Esophagus (tissue), 2 donors: ENCODE data around the gene TMEM191C. TPM values are rescaled to one million over a fixed set of nuclear protein-coding genes. Genes with fewer than 3 reads are reported as not detected.
"Not testable (repeated sequence)": the region's sequence is repeated elsewhere in the genome, so short reads cannot be mapped to it uniquely, and the experiment has no call there.

Source experiments
- H3K27ac ChIP-seq, 2 donors: one replicate each; pipeline ENCODE4 v1.5.1; 2013; ENCODE audit warnings: low read depth in 2 of 2, mild to moderate bottlenecking in 2 of 2, inconsistent platforms in 1 of 2, low read length in 1 of 2, moderate library complexity in 1 of 2
- H3K27me3 ChIP-seq, 2 donors: one replicate each; pipeline ENCODE4 v1.6.1; 2013; ENCODE audit warnings: low read length in 2 of 2, control low read depth in 1 of 2, mild to moderate bottlenecking in 1 of 2; ENCODE audit not compliant: insufficient read depth in 2 of 2, control insufficient read depth in 1 of 2
- H3K36me3 ChIP-seq, 2 donors: one replicate each; pipeline ENCODE4 v1.6.1; 2013; ENCODE audit warnings: low read length in 1 of 2; ENCODE audit not compliant: control insufficient read depth in 2 of 2, insufficient read depth in 2 of 2
- H3K4me1 ChIP-seq, 2 donors: one replicate each; pipeline ENCODE4 v1.6.1; 2013; ENCODE audit warnings: low read length in 1 of 2; ENCODE audit not compliant: control insufficient read depth in 2 of 2, insufficient read depth in 2 of 2
- H3K4me3 ChIP-seq, 2 donors: one replicate each; pipeline ENCODE4 v1.5.1; 2013; ENCODE audit warnings: low read length in 2 of 2, mild to moderate bottlenecking in 2 of 2, low read depth in 1 of 2, moderate library complexity in 1 of 2
- H3K9me3 ChIP-seq, 2 donors: one replicate each; pipeline ENCODE4 v1.6.1; 2013; ENCODE audit warnings: mild to moderate bottlenecking in 2 of 2, low read depth in 1 of 2, low read length in 1 of 2, moderate library complexity in 1 of 2; ENCODE audit not compliant: control insufficient read depth in 2 of 2, insufficient read depth in 1 of 2
- WGBS, 2 donors: extraction: QIAGEN DNeasy Blood & Tissue Kit; methylation state at CpG; one replicate each; pipeline ENCODE4 v1.1.7; 2013; 5-methylcytosine and 5-hydroxymethylcytosine counted together
- polyA plus RNA-seq, 2 donors: library from polyadenylated mRNA; stranded (reverse); fragments of 200-250 nt; gene quantifications; one replicate each; pipeline ENCODE4 v1.2.3, GENCODE V29; 2013
- donor health status: healthy with polysubstance abuse.
- donor health status: Bipolar disorder and iron deficiency.

The TMEM191C gene
- polyA plus RNA-seq, 2 donors = 3.2 to 3.9 TPM

GRCh38 chr22:21472984-21473383 is 5.8 kb downstream of the TMEM191C start:
- no CpG with 5 or more reads among the region's 11 CpGs for WGBS, 2 donors
- H3K9me3 ChIP-seq, H3K4me1 ChIP-seq, H3K36me3 ChIP-seq, H3K27me3 ChIP-seq, H3K4me3 ChIP-seq, H3K27ac ChIP-seq: not testable (repeated sequence)

GRCh38 chr22:21473664-21474063 is 6.5 kb downstream of the TMEM191C start:
- H3K4me1 ChIP-seq, H3K27me3 ChIP-seq, H3K36me3 ChIP-seq, H3K9me3 ChIP-seq, H3K4me3 ChIP-seq, H3K27ac ChIP-seq: not testable (repeated sequence)
- no CpG with 5 or more reads among the region's 13 CpGs for WGBS, 2 donors

GRCh38 chr22:21484039-21484438 is 16.9 kb downstream of the TMEM191C start:
- H3K4me1 ChIP-seq, H3K4me3 ChIP-seq: not testable (repeated sequence)
- WGBS, 2 donors = 83 to 94% methylated on average over 6 to 10 of the region's 14 CpGs

GRCh38 chr22:21487723-21488122 is 20.5 kb downstream of the TMEM191C start:
- not testable (repeated sequence) for H3K9me3 ChIP-seq, H3K4me3 ChIP-seq, H3K27me3 ChIP-seq, H3K4me1 ChIP-seq, H3K27ac ChIP-seq, H3K36me3 ChIP-seq
- 82 to 91% methylated on average over 8 to 9 of the region's 17 CpGs for WGBS, 2 donors

More at GRCh38 chr22:21484039-21484438, 16.9 kb downstream of the TMEM191C start:
- H3K36me3 ChIP-seq, H3K9me3 ChIP-seq, H3K27me3 ChIP-seq, H3K27ac ChIP-seq: not testable (repeated sequence)

GRCh38 chr22:21489149-21489680 is 22.0 kb downstream of the TMEM191C start:
- H3K4me1 ChIP-seq, H3K9me3 ChIP-seq, H3K27me3 ChIP-seq, H3K27ac ChIP-seq, H3K36me3 ChIP-seq, H3K4me3 ChIP-seq: not testable (repeated sequence)
- 53 to 55% methylated on average over 2 to 3 of the region's 11 CpGs for WGBS, 2 donors

- not testable (repeated sequence) for H3K36me3 ChIP-seq, H3K4me1 ChIP-seq, H3K4me3 ChIP-seq, H3K27me3 ChIP-seq, H3K27ac ChIP-seq, H3K9me3 ChIP-seq
- 95 to 98% methylated on average over 4 of the region's 6 CpGs for WGBS, 2 donors
Measured at GRCh38 chr22:21490556-21490955, 23.4 kb downstream of the TMEM191C start.

GRCh38 chr22:21492271-21492670 is 25.1 kb downstream of the TMEM191C start:
- WGBS, 2 donors = no CpG with 5 or more reads among the region's 8 CpGs
- H3K27me3 ChIP-seq, H3K4me1 ChIP-seq, H3K36me3 ChIP-seq, H3K9me3 ChIP-seq, H3K27ac ChIP-seq, H3K4me3 ChIP-seq: not testable (repeated sequence)

- not testable (repeated sequence) for H3K27ac ChIP-seq, H3K27me3 ChIP-seq, H3K4me1 ChIP-seq, H3K36me3 ChIP-seq, H3K4me3 ChIP-seq, H3K9me3 ChIP-seq
- WGBS, 2 donors = no CpG with 5 or more reads among the region's 23 CpGs
Measured at GRCh38 chr22:21493789-21494782, 26.9 kb downstream of the TMEM191C start.

GRCh38 chr22:21497984-21498383 is 30.8 kb downstream of the TMEM191C start:
- not testable (repeated sequence) for H3K27ac ChIP-seq, H3K27me3 ChIP-seq, H3K4me1 ChIP-seq, H3K9me3 ChIP-seq, H3K4me3 ChIP-seq, H3K36me3 ChIP-seq
- no CpG with 5 or more reads among the region's 4 CpGs for WGBS, 2 donors

- H3K9me3 ChIP-seq, H3K4me3 ChIP-seq, H3K36me3 ChIP-seq, H3K4me1 ChIP-seq, H3K27ac ChIP-seq, H3K27me3 ChIP-seq: not testable (repeated sequence)
- no CpG with 5 or more reads among the region's 7 CpGs for WGBS, 2 donors
Measured at GRCh38 chr22:21498489-21498888, 31.3 kb downstream of the TMEM191C start.
